ENCODE measurements around the gene CCL11.

The CCL11 gene

DNA sequence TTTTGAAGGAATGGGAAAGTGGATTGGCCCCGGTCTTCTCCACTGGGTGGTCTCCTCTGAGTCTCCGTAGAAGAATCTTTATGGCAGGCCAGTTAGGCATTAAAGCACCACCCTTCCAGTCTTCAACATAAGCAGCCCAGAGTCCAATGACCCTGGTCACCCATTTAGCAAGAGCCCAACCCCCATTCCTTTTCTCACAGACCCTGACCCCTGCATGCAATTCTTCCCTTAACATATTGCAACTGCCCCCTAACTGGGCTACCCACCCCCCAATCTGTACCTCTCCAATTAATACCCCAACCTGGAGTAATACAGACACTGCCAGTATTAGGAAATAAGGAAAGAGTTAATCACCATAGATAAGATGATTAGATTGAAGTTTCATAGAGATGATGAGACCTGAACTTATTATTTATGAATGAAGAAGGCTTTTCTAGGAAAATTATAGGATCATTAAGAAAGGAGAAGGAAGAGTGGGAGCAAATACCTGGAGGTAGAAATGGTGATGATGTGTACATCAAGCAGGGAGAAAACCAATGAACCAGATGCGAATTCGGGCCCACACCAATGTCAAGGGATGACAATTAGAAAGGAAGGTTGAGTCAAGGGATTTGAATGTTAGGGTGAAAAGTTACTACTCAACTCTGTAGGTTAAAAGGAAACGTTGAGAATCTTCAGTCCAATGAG lies 28.1 kb upstream of the CCL11 start:
- DNase-seq (ENCODE audit: extremely low read depth in 1 of 2, low read depth in 1 of 2), result no peak

DNA sequence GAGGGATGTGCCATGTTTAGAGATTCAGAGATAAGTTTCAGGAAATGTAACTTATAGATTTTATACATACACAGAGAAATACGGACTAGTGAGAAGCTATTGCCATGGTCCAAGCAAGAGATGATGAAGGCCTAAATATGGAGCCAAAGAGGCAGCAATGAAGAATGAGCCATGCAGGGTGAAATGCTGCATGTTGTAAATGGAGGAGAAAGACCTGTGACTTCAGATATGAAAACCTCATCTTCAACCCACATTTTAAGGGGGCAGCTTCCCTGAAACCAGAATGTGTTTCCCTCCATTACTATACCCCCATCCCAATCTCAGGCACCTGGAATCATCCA lies 27.6 kb upstream of the CCL11 start:
- no peak for DNase-seq (ENCODE audit: extremely low read depth in 1 of 2, low read depth in 1 of 2)

DNA sequence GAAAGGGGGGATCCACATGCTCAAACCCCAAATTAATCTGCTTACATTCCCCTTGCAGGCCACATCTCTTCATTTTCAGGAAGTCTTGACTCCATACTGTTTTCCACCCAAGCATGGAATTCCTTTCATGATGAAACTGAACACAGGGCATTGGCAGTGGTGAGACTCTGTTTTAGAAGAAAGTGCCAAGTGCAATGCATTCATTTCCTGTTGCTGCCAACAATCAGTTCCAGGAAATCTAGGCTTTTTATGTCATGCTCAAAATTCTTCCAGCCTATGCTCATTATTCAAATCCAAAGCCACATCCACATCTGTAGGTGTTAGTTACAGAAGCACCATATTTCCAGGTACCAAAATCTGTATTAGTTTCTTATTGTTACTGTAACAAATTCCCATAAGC lies 26.4 kb upstream of the CCL11 start:
- DNase-seq (ENCODE audit: extremely low read depth in 1 of 2, low read depth in 1 of 2), result no peak

DNA sequence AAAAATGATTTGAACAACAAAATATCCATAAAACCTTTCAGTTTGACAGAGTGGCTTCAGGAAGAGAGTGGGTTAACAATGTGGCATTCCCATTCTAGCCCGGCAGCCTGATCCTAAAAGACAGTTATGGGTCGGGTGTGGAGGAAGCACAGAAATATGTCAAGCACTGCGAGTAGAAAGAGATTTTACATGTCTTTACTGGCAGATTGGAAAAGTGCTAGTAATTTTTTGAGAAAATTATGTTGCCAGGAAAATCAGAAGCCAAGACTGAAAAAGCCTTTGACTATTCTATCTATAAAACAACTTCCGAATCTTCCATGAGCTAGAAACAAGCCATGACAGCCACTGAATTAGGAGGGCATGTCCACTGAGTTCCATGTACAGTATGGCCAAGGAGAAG lies 24.7 kb upstream of the CCL11 start:
- no peak for DNase-seq (ENCODE audit: extremely low read depth in 1 of 2, low read depth in 1 of 2)

DNA sequence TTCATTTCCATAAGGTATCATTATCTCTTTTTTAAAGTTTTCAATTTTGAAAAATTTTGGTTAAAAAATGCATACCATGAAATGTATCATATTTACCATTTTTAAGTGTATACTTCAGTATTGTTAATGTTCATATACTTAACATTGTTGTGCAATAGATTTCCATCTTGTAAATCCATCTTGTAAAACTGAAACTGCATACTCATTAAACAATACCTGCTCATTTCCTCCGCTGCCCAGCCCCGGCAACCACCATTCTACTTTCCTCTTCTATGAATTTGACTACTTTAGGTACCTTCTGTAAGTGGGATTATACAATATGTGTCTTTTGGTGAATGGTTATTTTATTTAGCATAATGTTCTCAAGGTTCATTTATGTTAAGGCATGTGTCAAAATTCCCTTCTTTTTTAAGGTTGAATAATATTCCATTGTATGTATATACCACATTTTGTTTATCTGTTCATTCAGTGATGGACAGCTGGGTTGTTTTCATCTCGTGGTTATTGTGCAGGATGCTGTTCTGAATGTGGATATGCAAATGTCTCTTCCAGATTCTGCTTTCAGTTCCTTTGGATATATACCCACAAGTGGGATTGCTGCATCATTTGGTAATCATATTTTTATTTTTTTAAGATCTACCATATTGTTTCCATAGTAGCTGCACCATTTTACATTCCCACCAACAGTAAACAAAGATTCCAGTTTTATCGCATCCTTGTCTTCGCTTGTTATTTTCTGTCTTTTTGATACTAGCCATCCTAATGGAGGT lies 23.8 kb upstream of the CCL11 start:
- DNase-seq (ENCODE audit: extremely low read depth in 1 of 2, low read depth in 1 of 2), result no peak

DNA sequence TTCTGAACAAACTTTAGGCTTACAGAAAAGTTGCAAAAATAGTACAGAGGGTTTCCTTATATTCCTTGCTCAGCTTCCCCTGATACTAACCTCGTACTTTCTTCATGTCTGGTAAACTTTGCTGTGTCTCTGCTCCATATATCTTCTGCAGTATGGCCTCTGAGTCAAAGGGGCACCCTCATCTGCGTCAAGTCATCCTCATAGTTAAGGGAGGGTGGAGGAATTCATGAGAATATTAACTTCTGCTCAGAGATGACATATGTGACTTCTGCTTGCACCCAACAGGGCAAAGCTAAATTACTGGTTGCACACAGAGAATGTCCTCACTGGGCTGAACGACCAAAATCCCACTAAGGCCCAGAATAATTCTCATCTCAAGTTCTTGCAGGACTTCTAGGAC lies 19.8 kb upstream of the CCL11 start:
- DNase-seq (ENCODE audit: extremely low read depth in 1 of 2, low read depth in 1 of 2), result no peak

DNA sequence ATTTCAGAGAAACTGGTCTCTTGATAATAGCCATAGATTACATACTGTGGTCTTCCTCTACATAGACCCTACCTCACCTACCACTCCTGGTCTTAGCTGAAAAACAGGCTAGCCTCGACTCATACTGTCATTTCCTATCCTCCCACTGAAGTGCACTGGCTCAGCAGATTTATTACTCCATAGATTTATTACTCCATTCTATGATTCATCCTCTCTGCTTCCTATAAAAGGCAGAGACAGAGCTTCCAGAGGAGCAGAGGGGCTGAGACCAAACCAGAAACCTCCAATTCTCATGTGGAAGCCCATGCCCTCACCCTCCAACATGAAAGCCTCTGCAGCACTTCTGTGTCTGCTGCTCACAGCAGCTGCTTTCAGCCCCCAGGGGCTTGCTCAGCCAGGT lies 15.6 kb upstream of the CCL11 start, which contains the start of gene CCL7:
TSS of gene CCL7 (plus strand) at position 253 of the 400 bp plus-strand sequence. CDS start at position 323, 70 bp downstream.
- DNase-seq (ENCODE audit: extremely low read depth in 1 of 2, low read depth in 1 of 2), result no peak

DNA sequence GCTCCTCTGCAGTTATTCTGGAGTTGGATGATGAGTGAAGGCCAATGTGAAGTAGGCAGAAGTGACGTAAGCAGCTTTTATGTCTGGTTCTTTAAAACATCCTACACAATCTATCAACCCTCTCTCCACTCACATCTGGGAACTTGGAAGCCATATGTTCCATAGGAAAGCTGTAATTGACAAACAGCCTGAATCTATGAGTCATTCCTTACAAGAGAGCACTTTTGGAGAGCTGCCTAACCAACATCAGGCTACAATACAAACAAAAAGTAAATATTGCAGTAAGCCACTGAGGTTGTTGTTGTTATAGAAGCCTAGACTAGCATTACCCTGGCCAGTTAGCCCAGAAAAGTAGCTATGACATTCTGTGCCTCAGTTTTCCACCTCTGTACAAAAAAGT lies 9.7 kb upstream of the CCL11 start:
- no peak for DNase-seq (ENCODE audit: extremely low read depth in 1 of 2, low read depth in 1 of 2)

DNA sequence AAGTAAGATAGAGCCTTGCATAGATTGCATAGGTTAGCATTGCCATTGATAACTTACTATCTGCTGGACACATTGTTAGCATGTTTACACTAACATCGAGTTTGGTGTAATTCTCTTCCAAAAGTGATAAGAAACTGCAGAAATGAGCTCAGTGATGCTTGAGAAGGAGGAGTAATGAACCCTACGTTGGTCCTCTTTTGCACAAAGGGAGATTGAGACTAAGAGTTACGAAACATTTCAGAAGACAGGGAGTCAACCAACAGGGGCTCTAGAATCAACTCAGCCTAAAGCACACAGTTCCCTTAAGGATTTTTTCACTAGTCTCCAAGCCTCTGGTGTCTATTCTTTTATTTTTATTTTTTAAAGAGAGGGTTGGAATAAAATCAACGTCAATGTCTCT lies 8.7 kb upstream of the CCL11 start:
- DNase-seq (ENCODE audit: extremely low read depth in 1 of 2, low read depth in 1 of 2), result no peak

DNA sequence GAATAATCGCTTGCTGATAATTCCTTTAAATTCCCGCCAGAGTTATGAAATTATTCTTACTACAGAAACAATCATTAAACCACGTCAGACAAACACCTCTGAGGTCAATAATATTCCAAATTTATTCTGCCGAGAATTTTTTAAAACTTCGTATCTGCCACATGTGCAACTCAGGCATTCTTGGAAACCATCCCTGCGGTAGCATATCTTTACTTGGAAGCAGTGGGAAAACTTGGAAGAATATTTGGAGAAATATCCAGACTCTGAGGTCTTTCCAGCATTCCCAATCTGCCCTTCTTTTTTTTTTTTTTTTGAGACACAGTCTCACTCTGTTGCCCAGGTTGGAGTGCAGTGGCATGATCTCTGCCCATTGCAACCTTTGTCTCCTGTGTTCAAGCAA lies 2.0 kb upstream of the CCL11 start:
- no peak for DNase-seq (ENCODE audit: extremely low read depth in 1 of 2, low read depth in 1 of 2)

DNA sequence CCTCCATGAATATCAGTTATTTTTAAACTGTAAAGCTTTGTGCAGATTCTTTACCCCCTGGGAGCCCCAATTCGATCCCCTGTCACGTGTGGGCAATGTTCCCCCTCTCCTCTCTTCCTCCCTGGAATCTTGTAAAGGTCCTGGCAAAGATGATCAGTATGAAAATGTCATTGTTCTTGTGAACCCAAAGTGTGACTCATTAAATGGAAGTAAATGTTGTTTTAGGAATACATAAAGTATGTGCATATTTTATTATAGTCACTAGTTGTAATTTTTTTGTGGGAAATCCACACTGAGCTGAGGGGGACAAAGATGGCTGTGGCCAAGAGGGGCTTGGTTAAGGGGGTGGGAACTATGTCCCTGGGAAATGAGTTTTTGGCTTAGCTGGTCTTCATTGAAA lies 2.3 kb downstream of the CCL11 start:
- no peak for DNase-seq (ENCODE audit: extremely low read depth in 1 of 2, low read depth in 1 of 2)

DNA sequence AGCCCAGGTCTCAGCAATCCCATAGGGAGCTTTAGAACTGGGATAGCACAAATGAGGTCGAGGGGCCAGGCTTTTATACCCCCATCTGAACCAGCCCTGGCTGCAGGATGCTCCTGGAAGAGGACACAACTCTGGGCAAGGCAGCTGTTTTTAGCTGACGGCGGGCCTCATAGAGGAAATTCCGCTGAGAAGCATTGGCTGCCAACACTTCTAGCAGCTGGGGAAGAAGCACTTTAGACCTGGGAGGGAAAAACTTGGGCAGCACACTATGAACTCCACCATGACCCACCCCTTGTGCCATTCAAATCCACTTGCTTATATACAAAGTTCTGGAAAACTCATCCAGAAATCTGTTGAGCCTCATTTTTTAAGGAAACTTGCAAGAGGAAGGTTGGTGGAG lies 5.0 kb downstream of the CCL11 start:
- DNase-seq (ENCODE audit: extremely low read depth in 1 of 2, low read depth in 1 of 2), result no peak

DNA sequence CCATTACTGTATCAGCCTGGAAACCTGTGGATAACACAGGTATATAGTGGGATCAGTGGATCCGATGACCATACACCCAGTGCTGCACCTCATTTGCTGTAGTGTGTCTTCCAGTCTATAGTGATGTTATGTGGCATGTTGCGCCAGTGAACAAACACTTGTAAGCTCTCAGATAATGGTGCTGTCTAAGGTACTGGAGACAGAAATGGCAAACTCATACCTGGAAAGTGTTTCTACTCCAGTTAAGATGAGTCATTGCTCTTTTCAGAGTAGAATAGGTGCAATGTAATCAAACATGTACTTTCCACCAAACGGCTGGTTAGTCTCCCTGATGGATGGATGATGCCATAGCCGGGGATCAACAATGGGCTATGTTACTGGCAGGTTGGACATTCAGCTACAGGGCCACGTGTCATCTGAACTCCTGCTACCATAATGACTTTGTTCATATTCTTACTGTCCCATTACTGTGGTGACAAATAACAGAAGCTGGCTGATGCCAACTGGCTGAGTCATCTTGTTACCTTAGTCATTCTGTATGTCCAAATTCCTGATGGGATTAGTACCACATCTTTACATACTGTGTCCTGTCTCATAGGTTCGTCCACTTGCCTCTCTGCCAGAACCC lies 6.3 kb downstream of the CCL11 start:
- DNase-seq (ENCODE audit: extremely low read depth in 1 of 2, low read depth in 1 of 2), result no peak

DNA sequence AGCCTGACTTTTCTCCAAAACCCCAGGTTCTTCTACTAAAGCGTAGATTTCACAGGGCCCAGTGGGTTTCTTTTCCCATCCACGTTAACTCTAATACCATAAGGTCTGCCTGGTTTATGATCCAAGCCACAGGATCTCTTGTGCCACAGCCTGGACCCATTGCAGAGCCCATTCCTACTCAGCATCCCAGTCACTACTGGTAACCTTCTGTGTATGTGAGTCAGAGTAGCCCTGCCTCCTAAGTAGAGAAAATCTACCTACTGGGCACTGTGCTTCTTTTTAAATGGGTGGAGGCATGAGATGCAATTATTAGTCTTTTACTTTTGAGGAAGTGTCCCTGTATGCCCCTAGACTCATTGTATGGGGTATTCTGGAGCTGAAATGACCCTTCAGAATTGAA lies 13.5 kb downstream of the CCL11 start:
- DNase-seq (ENCODE audit: extremely low read depth in 1 of 2, low read depth in 1 of 2), result no peak

DNA sequence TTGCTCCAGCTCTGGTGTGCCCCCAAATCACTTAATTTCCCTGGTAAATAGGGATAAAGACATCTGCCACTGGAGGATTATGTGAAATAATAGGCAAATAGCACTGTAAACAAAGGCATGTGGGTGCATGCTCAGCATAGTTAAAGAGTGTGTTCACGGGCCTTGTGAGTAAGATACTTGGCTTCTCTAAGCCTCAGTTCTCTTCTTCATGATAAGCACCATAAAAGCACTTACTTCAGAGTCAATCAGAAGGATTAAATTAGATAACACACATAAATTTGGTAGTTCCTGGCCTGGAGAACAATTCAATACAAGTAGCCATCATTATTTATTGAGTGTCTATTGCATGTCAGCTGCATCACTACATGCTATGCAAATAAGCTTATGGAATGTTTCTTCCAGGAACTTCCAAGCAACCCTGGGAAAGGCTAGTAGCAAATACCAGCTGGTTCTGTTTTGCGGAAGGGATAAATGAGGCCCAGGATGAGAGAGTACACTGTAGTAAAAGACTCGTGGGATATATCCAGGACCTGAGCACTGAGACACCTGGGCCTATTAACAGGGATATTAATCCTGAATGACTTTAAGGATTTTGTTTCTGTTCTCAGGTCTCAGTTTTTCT lies 14.5 kb downstream of the CCL11 start:
- no peak for DNase-seq (ENCODE audit: extremely low read depth in 1 of 2, low read depth in 1 of 2)

DNA sequence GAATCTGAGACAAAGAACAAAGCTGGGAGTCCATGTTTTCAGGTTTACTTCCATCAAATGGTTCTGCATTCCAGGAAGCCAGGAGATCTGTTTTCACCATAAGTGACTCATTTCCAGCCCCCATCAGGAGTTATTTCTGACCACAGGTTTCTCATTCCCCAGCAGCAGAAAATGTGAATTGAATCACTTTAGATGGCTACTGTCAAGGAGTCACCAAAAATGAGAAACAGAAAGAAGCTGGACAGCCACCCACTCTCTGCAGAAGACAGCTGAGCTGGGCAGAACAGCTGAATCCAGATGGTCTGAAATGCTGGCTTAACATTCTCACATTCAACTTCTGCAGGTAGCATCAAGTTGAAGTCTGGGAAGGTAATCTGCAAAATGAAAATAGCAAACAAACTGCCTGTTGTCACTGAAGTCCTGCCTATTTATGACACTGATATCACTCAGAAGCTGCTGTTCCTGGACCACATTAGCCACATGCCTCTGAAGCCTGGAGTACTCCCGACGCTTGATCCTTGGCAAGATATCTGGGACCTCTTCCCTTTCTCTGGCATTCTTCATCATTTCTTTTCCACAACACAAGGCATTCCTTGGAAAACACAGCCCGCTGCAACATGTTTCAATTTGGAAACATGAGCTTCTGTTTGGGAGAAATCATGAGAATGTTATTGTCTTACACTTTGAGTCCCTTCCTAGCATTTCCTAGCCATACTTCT lies 15.3 kb downstream of the CCL11 start:
- DNase-seq (ENCODE audit: extremely low read depth in 1 of 2, low read depth in 1 of 2), result no peak

DNA sequence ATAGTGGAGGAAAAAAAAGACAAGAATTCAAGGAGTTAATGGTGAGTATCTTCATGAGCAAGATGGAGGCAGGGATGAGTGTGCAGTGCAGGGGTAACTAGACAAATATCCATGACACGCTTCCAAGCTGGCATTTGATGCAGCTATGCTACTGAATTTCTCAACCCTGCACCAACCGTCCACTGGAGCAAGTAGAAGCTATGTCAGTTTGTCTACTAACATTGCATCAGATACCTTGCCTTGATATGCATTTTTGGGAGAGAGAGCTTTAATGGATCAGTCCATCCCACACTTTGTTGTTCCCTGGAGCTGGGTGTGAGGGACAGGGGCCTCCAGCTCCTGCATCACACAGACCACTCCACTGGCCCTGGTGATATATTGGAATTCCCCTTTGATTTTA lies 16.4 kb downstream of the CCL11 start:
- no peak for DNase-seq (ENCODE audit: extremely low read depth in 1 of 2, low read depth in 1 of 2)

DNA sequence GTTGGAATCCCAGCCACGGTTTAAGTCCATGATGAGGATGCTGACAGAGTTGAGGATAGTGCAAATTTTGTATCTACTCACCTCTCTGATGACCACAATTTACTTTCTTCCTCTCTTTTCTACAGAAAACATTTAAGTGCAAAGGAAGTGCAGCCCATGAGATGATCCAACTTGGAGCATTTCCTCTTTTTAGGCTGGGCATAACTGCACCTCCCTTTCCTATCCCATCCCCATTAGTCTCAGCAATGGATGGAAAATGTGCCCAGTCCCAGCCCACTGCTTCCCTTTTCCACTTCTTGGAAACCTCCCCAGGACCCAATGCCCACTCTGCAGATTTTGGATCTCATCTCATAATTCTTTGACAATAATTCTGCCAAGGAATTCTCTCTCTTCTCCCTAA lies 17.1 kb downstream of the CCL11 start:
- DNase-seq (ENCODE audit: extremely low read depth in 1 of 2, low read depth in 1 of 2), result no peak

DNA sequence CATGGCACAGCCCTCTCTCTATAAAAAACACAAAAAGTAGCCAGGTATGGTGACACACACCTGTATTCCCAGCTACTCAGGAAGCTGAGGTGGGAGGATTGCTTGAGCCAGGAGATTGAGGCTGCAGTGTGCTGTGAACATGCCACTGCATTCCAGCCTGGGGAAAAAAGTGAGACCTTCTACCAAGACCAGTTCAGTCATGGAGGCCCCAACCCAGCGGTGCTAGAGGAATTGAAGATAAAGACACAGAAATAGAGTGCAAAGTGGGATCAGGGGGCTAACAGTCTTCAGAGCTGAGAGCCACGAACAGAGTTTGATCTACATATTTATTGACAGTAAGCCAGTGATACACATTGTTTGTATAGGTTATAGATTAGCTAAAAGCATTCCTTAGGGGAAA lies 18.1 kb downstream of the CCL11 start:
- no peak for DNase-seq (ENCODE audit: extremely low read depth in 1 of 2, low read depth in 1 of 2)

DNA sequence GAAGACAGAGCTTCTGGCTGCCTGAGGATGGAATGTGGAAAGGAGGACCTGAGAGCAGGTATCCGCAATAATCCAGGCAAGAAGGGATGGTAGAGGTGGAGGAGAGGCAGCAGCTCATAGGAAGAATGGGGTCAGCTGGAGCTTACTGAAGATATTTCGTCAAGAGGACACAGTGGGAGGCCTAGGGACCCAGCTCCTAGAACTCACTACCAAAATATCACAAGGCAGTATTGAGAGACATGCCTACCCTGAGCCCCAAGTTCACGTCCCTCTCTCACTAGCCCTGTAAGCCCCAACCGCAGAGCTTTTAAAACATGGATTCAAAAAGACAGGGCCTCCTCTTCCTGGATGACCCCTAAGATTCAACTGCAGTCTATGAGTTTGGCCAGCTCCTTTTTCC lies 19.5 kb downstream of the CCL11 start:
- DNase-seq (ENCODE audit: extremely low read depth in 1 of 2, low read depth in 1 of 2), result no peak

DNA sequence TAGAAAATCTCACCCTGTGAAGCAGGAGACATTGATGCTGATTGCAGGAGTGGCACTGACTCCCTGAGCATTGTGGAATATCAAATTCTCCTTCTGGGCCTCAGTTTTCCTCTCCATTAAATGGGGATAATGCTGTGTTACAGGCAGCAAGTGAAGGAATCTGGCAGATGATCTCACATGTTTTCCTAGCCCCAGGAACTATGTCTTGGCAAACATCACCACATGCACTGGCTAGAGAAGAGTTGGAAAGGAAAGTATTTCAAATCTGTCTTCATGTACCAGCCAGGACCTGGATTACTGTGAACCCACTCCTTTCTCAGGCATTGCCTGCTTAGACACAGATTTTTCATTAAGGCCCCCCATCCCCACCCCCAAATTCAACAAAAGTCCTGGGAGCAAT lies 20.1 kb downstream of the CCL11 start:
- no peak for DNase-seq (ENCODE audit: extremely low read depth in 1 of 2, low read depth in 1 of 2)

Measured in stimulated activated CD8-positive, alpha-beta memory T cell treated with anti-CD3 and anti-CD28 coated beads, Interleukin-7, amount 100 ng/mL, for 48 hours (primary cell).